Adrenal gland (tissue), 12 donors: ENCODE data around the gene TUBB4B. TPM values are rescaled to one million over a fixed set of nuclear protein-coding genes. Genes with fewer than 3 reads are reported as not detected.
A peak's percentile ranks its signal among the peaks of the same experiment; 100 is the strongest.

ENCODE experiments used
- DNase-seq, 7 donors: peaks; one replicate each; pipeline ENCODE4 v3.0.0-alpha.2; 2019 to 2020
- H3K27ac ChIP-seq, 5 donors: fragments of 200-600 bp; sonication (generic) in 4 of 5; 1 replicate in 3 of 5; 2 replicates in 2 of 5; pipeline versions ENCODE4 v1.5.1 to v1.8.0; 2016 to 2020; ENCODE audit warnings: mild to moderate bottlenecking in 1 of 5
- H3K27me3 ChIP-seq: fragments of 200-600 bp; 2 replicates; pipeline ENCODE4 v1.8.0; 2021
- H3K36me3 ChIP-seq, 2 donors: fragments of 200-600 bp; replicated peaks in 1 of 2; 1 replicate in 1 of 2; 2 replicates in 1 of 2; pipeline versions ENCODE4 v1.5.1 to v1.8.0; 2018 to 2022
- H3K4me1 ChIP-seq, 2 donors: fragments of 200-600 bp; replicated peaks in 1 of 2; 1 replicate in 1 of 2; 2 replicates in 1 of 2; pipeline versions ENCODE4 v1.5.1 to v1.8.0; 2018 to 2021
- H3K4me3 ChIP-seq, 4 donors: fragments of 200-600 bp; sonication (generic) in 3 of 4; one replicate each; pipeline ENCODE4 v1.5.1; 2016 to 2018
- H3K9me3 ChIP-seq, 3 donors: fragments of 200-600 bp; sonication (generic) in 1 of 3; replicated peaks in 1 of 3; 1 replicate in 2 of 3; 2 replicates in 1 of 3; pipeline versions ENCODE4 v1.5.1 to v1.8.0; 2016 to 2021
- CTCF ChIP-seq, 6 experiments: fragments of 450-650 bp in 4 of 6; fragments of 200-600 bp in 2 of 6; sonication (generic) in 1 of 6; IDR thresholded peaks; 1 replicate in 5 of 6; 2 replicates in 1 of 6; pipeline versions ENCODE4 v1.5.1 to v1.8.0; 2016 to 2021; ENCODE audit warnings: antibody characterized with exemption in 6 of 6, mild to moderate bottlenecking in 2 of 6, moderate library complexity in 1 of 6
- POLR2A ChIP-seq, 2 donors: fragments of 450-650 bp; IDR thresholded peaks; one replicate each; pipeline ENCODE4 v1.6.1; 2017; ENCODE audit warnings: antibody characterized with exemption in 2 of 2, mild to moderate bottlenecking in 2 of 2, moderate library complexity in 1 of 2
- WGBS, 4 donors: extraction: QIAGEN DNeasy Blood & Tissue Kit in 2 of 4; methylation state at CpG; one replicate each; pipeline versions ENCODE4 v1.1.5 to v1.1.7; 2013 to 2017; 5-methylcytosine and 5-hydroxymethylcytosine counted together
- intact Hi-C, 2 donors: fragments of 100-400 bp; cut with DNase I; formaldehyde crosslinking; loops; one replicate each; pipeline versions ENCODE4 v1.14.1 to v1.15.0; 2022 to 2023
- polyA plus RNA-seq, 3 donors: library from polyadenylated mRNA; stranded (reverse); fragments of 200-250 nt in 2 of 3; fragments of 350-450 nt in 1 of 3; fragmentation: Illumina TruSeq in 1 of 3; extraction: RNeasy Lipid Tissue Mini Kit (QIAGEN cat#74804) in 1 of 3; gene quantifications; one replicate each; pipeline ENCODE4 v1.2.3, GENCODE V29; 2013 to 2014
- total RNA-seq, 9 donors: library from RNA; depleted of rRNA in 4 of 9; stranded (reverse); fragments of >200 nt in 4 of 9; fragments of 120-200 nt in 1 of 9; fragmentation: NEBNext Ultra II Directional in 1 of 9; extraction: Animal tissue kit (Norgen Biotek cat#: 25700) in 1 of 9; gene quantifications; one replicate each; pipeline versions ENCODE4 v1.1.0 to v1.2.4, GENCODE V29; 2013 to 2023
- donor health status: healthy with polysubstance abuse.
- donor health status: Bipolar disorder and iron deficiency.
- donor health status: DM: yes; HTN: yes; CAD: no.
- donor health status: DM: no; HTN: no; CAD: no.
- donor health status: DM: no; HTN: no; CAD: no.
- donor health status: DM: yes; HTN: yes; CAD: no.

TUBB4B gene
- total and polyA plus RNA-seq, 12 donors: 69.9 to 362 (median 151) TPM

DNA sequence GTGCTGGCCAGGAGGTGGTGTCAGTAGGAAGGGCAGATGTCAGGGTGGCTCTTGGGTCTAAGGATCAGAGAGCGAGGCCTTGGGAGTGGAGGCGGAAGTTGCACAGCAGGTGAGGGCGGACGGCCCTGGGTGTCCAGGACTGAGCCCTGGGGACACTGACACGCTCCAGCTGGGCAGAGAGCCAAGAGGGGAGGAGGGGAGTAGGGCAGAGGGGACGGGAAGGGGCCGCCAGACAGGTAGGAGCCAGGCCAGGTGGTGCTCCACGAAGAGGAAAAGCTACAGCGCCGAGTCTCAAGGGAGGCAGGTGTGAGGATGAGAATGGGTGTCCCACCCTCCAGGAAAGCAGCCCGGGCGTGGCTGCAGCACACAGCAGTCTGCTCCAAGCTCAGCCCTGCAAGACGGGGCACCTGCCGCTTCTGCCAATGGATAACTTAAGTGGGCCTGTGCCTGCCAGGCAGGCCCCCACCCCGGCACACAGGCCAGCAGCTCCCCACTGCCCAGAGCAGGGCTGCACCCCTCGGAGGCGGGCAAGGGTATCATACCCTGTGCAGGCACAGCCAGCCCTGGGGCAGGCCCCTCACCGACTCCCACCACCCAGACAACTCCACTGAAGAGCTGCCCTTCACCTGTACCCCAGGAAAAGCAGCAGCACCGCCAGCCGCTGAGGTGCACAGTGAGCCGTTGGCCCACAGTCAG lies 45.4 kb upstream of the TUBB4B start:
- Histone ChIP-seq H3K9me3 (no peaks in the 10 kb centered on the region), H3K27me3 (no peaks in the 10 kb centered on the region), H3K4me3 (no peak overlapping the region), H3K36me3 (peaks cover 0 to 14% of the 10 kb centered on the region in 2 donors), H3K4me1 (peaks cover 0 to 24% of the 10 kb centered on the region in 2 donors), H3K27ac (no peak overlapping the region)
- DNase-seq: no peak
- intact Hi-C loops: no loop called here
- WGBS, 4 donors: 83 to 88% (median 87%) methylated on average over 13 to 21 of the region's 21 CpGs
- TF ChIP-seq CTCF (IDR thresholded peaks at IDR 0.05) (no peak), POLR2A (IDR thresholded peaks at IDR 0.05) (no peak)

- Histone ChIP-seq H3K4me3 (no peak overlapping the region), H3K36me3 (no peaks in the 10 kb centered on the region), H3K27me3 (no peaks in the 10 kb centered on the region), H3K4me1 (peaks cover 6 to 40% of the 10 kb centered on the region in 2 donors), H3K27ac (no peak overlapping the region), H3K9me3 (no peaks in the 10 kb centered on the region)
- WGBS, 4 donors: 79 to 90% (median 81%) methylated on average over 6 to 19 of the region's 19 CpGs
- TF ChIP-seq CTCF (IDR thresholded peaks at IDR 0.05): no peak
- no peak for TF ChIP-seq POLR2A (IDR thresholded peaks at IDR 0.05)
- intact Hi-C loops: no loop called here
- DNase-seq: no peak
Observed at GRCh38 chr9:137198051-137198901, 42.8 kb upstream of the TUBB4B start.

DNA sequence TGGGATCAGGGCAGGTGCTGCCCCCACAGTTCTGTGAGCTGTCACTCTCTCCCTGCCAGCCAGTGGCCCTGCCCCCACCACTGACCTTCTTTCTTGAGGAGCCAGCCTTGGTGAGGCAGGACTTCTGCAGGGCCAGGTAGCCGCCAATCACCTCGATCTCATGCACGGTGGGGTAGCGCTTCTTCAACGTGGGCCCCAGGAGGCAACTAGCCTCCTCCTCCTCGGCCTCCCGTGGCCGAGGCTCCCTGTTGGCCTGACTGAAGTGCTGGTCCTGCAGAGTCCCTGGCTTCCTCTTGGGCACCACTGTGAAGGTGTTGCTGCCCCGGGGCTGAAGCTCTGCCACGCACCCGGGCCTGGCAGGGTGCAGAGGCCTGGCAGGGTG lies 42.2 kb upstream of the TUBB4B start:
- Histone ChIP-seq H3K4me1 (peaks cover 6 to 46% of the 10 kb centered on the region in 2 donors), H3K27ac (no peak overlapping the region), H3K9me3 (no peaks in the 10 kb centered on the region), H3K36me3 (no peaks in the 10 kb centered on the region), H3K4me3 (no peak overlapping the region), H3K27me3 (no peaks in the 10 kb centered on the region)
- WGBS, 4 donors: 47 to 80% (median 59%) methylated on average over 1 to 11 of the region's 11 CpGs
- no peak for DNase-seq
- intact Hi-C loops: no loop called here
- no peak for TF ChIP-seq CTCF (IDR thresholded peaks at IDR 0.05)
- TF ChIP-seq POLR2A (IDR thresholded peaks at IDR 0.05): no peak

- Histone ChIP-seq H3K27me3 (no peaks in the 10 kb centered on the region), H3K9me3 (no peaks in the 10 kb centered on the region), H3K27ac (no peak overlapping the region), H3K4me1 (peaks cover 10 to 52% of the 10 kb centered on the region in 2 donors), H3K36me3 (no peaks in the 10 kb centered on the region), H3K4me3 (peak overlapping the region in 2 of 4 donors; percentile 13 to 91)
- no peak for TF ChIP-seq POLR2A (IDR thresholded peaks at IDR 0.05)
- TF ChIP-seq CTCF (IDR thresholded peaks at IDR 0.05): no peak
- intact Hi-C loops: no loop called here
- no peak for DNase-seq
- WGBS, 4 donors: 7 to 21% (median 10%) methylated on average over 11 to 51 of the region's 51 CpGs; no CpG with 5 or more reads in 1 of the 4 donors
Observed at GRCh38 chr9:137199411-137200121, 41.5 kb upstream of the TUBB4B start.
